Thoracic aorta (tissue), 2 donors: ENCODE measurements around the gene COL1A1. TPM values are rescaled to one million over a fixed set of nuclear protein-coding genes. Genes with fewer than 3 reads are reported as not detected.

Experiments
- ATAC-seq: fragments of 150-250 bp; one replicate; pipeline ENCODE4 v1.8.0; 2017; ENCODE audit warnings: low read depth; ENCODE audit not compliant: insufficient number of reproducible peaks, low FRiP score
- DNase-seq: peaks from one replicate; pipeline ENCODE4 v3.0.0-alpha.2; 2020; ENCODE audit warnings: low spot score
- H3K27ac ChIP-seq, 2 donors: fragments of 200-600 bp; sonication (generic); 1 replicate in 1 of 2; 2 replicates in 1 of 2; pipeline ENCODE4 v1.5.1; 2016; ENCODE audit warnings: mild to moderate bottlenecking in 2 of 2, moderate library complexity in 2 of 2
- H3K27me3 ChIP-seq: fragments of 200-600 bp; sonication (generic); replicated peaks from 2 replicates; pipeline ENCODE4 v1.6.0; 2016; ENCODE audit warnings: mild to moderate bottlenecking; ENCODE audit not compliant: insufficient read depth
- H3K36me3 ChIP-seq: fragments of 200-600 bp; sonication (generic); one replicate; pipeline ENCODE4 v1.5.1; 2016
- H3K4me1 ChIP-seq, 2 donors: fragments of 200-600 bp; sonication (generic); 1 replicate in 1 of 2; 2 replicates in 1 of 2; pipeline versions ENCODE4 v1.5.1 to v1.6.0; 2016; ENCODE audit warnings: low read depth in 2 of 2, mild to moderate bottlenecking in 1 of 2; ENCODE audit not compliant: control insufficient read depth in 1 of 2
- H3K4me3 ChIP-seq: fragments of 200-600 bp; sonication (generic); 2 replicates; pipeline ENCODE4 v1.5.1; 2016; ENCODE audit warnings: mild to moderate bottlenecking
- H3K9me3 ChIP-seq: fragments of 200-600 bp; sonication (generic); 2 replicates; pipeline ENCODE4 v1.5.1; 2016
- CTCF ChIP-seq: fragments of 200-600 bp; sonication (generic); IDR thresholded peaks from one replicate; pipeline ENCODE4 v1.5.1; 2019; ENCODE audit warnings: antibody characterized with exemption
- total RNA-seq, 2 donors: library from RNA; depleted of rRNA; stranded (reverse); fragments of >200 nt; gene quantifications; one replicate each; pipeline versions ENCODE4 v1.1.0 to v1.2.3, GENCODE V29; 2016

COL1A1 gene
- total RNA-seq, 2 donors from 2014 or later = 261 to 270 TPM

- Histone ChIP-seq H3K4me1 (peaks cover 24 to 76% of the 10 kb centered on the region in 2 donors), H3K4me3 (peak overlapping the region; percentile 9), H3K36me3 (no peaks in the 10 kb centered on the region), H3K27ac (peak overlapping the region; percentile 90 to 94), H3K9me3 (no peaks in the 10 kb centered on the region), H3K27me3 (no peaks in the 10 kb centered on the region)
- no peak for TF ChIP-seq CTCF
- DNase-seq = no peak
- ATAC-seq = no peak
These were observed 17.9 kb upstream of the COL1A1 start for GRCh38 chr17:50219342-50219741.

GRCh38 chr17:50218771-50219315 lies 17.4 kb upstream of the COL1A1 start:
- no peak for DNase-seq
- Histone ChIP-seq H3K27ac (peak overlapping the region; percentile 90 to 94), H3K4me3 (no peak overlapping the region), H3K36me3 (no peaks in the 10 kb centered on the region), H3K4me1 (peaks cover 24 to 76% of the 10 kb centered on the region in 2 donors), H3K9me3 (no peaks in the 10 kb centered on the region), H3K27me3 (no peaks in the 10 kb centered on the region)
- no peak for ATAC-seq
- no peak for TF ChIP-seq CTCF

DNA sequence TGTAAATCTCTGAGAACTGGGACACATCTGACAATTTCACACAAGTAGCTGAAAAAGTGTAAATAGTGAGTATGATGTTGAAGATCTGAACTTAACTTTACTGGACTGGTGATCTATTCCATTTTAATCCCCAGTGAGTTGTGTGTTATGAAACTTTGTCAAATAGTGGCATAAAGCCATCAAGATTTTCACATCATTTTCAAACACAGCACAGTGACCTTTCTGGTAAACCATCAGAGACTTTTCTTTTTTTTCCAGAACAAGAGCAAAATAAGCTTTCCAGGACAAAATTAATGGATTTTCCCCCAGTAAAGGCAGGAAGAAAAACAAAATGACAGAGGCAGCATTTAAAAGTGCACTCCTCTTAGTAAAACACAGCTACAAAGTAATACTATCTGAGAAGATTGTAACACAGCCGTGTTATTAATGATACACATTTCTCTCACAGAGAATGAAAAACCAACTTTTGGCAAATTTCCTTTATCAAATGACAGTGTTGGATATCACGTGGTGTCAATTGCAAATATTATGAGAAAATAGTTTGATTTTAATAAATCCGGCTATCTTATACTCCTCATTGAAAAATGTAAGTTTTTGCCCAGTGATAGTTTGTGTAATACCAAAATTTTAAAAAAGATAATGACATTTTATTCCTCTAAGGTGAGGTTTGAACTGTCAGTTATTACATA lies 16.8 kb upstream of the COL1A1 start:
- H3K4me3 ChIP-seq = no peak overlapping the region
- no peaks in the 10 kb centered on the region for H3K9me3 ChIP-seq
- H3K4me1 ChIP-seq = peaks cover 24 to 70% of the 10 kb centered on the region in 2 donors
- DNase-seq (no peak), ATAC-seq (no peak)
- no peaks in the 10 kb centered on the region for H3K36me3 ChIP-seq
- peak overlapping the region; percentile 90 to 94 for H3K27ac ChIP-seq
- H3K27me3 ChIP-seq = no peaks in the 10 kb centered on the region
- no peak for TF ChIP-seq CTCF

- H3K4me3 ChIP-seq = no peak overlapping the region
- peaks cover 24 to 67% of the 10 kb centered on the region in 2 donors for H3K4me1 ChIP-seq
- peak overlapping the region; percentile 61 to 94 for H3K27ac ChIP-seq
- TF ChIP-seq CTCF = no peak
- DNase-seq (no peak), ATAC-seq (no peak)
- H3K27me3 ChIP-seq = no peaks in the 10 kb centered on the region
- no peaks in the 10 kb centered on the region for H3K9me3 ChIP-seq
- H3K36me3 ChIP-seq = no peaks in the 10 kb centered on the region
These were observed 16.2 kb upstream of the COL1A1 start for GRCh38 chr17:50217591-50217990.

- peak overlapping the region; percentile 50 to 59 for H3K27ac ChIP-seq
- no peak for TF ChIP-seq CTCF
- H3K4me1 ChIP-seq = peaks cover 30 to 69% of the 10 kb centered on the region in 2 donors
- H3K9me3 ChIP-seq = no peaks in the 10 kb centered on the region
- no peaks in the 10 kb centered on the region for H3K27me3 ChIP-seq
- ATAC-seq (no peak), DNase-seq (no peak)
- H3K4me3 ChIP-seq = no peak overlapping the region
- H3K36me3 ChIP-seq = no peaks in the 10 kb centered on the region
These were observed 13.7 kb upstream of the COL1A1 start for GRCh38 chr17:50214976-50215760.
